DOHH2 (cell line): ENCODE measurements around the gene GALNT2.

ENCODE experiments used
- H3F3A ChIP-seq: fragments of 200-600 bp; sonication (generic), shearing (Covaris generic); 2 replicates; pipeline ENCODE4 v1.6.0; 2016; ENCODE audit warnings: antibody characterized with exemption, mild to moderate bottlenecking; ENCODE audit not compliant: control insufficient read depth, insufficient read depth
- H3K27ac ChIP-seq: fragments of 200-600 bp; sonication (generic); 2 replicates; pipeline ENCODE4 v1.5.1; 2014; ENCODE audit warnings: low read depth, mild to moderate bottlenecking, low read length, moderate library complexity
- H3K27me3 ChIP-seq: fragments of 200-600 bp; sonication (generic); 2 replicates; pipeline ENCODE4 v1.6.1; 2014; ENCODE audit warnings: mild to moderate bottlenecking, low read length, mixed read lengths; ENCODE audit not compliant: control insufficient read depth
- H3K36me3 ChIP-seq: fragments of 200-600 bp; sonication (generic); 2 replicates; pipeline ENCODE4 v1.6.1; 2014; ENCODE audit warnings: mild to moderate bottlenecking, low read length, moderate library complexity, mixed read lengths; ENCODE audit not compliant: control insufficient read depth
- H3K4me1 ChIP-seq: fragments of 200-600 bp; sonication (generic); 2 replicates; pipeline ENCODE4 v1.6.1; 2014; ENCODE audit warnings: mild to moderate bottlenecking, low read length, mixed read lengths; ENCODE audit not compliant: control insufficient read depth
- H3K4me2 ChIP-seq: fragments of 200-600 bp; sonication (generic); 2 replicates; pipeline ENCODE4 v1.6.0; 2014; ENCODE audit warnings: mild to moderate bottlenecking, low read length, moderate library complexity
- H3K4me3 ChIP-seq: fragments of 200-600 bp; sonication (generic); 2 replicates; pipeline ENCODE4 v1.5.1; 2014; ENCODE audit warnings: mild to moderate bottlenecking, low read length, mixed read lengths
- H3K79me2 ChIP-seq: fragments of 200-600 bp; sonication (generic); 2 replicates; pipeline ENCODE4 v1.6.1; 2014; ENCODE audit warnings: mild to moderate bottlenecking, low read length, mixed read lengths; ENCODE audit not compliant: control insufficient read depth
- H3K9me2 ChIP-seq: fragments of 200-600 bp; sonication (generic); replicated peaks from 2 replicates; pipeline ENCODE4 v1.6.1; 2014; ENCODE audit warnings: mild to moderate bottlenecking, low read length, mixed read lengths; ENCODE audit not compliant: control insufficient read depth
- H3K9me3 ChIP-seq: fragments of 200-600 bp; sonication (generic); 2 replicates; pipeline ENCODE4 v1.6.1; 2014; ENCODE audit warnings: antibody characterized with exemption, low read length, mixed read lengths; ENCODE audit not compliant: control insufficient read depth, insufficient read depth
- H4K20me1 ChIP-seq: fragments of 200-600 bp; sonication (generic); 2 replicates; pipeline ENCODE4 v1.6.0; 2014; ENCODE audit warnings: low read depth, mild to moderate bottlenecking, antibody characterized with exemption, low read length, moderate library complexity; ENCODE audit not compliant: control insufficient read depth, insufficient read depth
- CTCF ChIP-seq: fragments of 200-600 bp; sonication (generic); IDR thresholded peaks from one replicate; pipeline ENCODE4 v1.5.1; 2014; ENCODE audit warnings: antibody characterized with exemption, mild to moderate bottlenecking, low read depth, low read length; ENCODE audit not compliant: poor library complexity, severe bottlenecking
- EZH2phosphoT487 ChIP-seq: fragments of 200-600 bp; sonication (generic); IDR thresholded peaks from 2 replicates; pipeline ENCODE4 v1.6.1; 2017; ENCODE audit warnings: borderline replicate concordance, mild to moderate bottlenecking, antibody characterized with exemption, low read length, moderate library complexity, mixed read lengths

GALNT2 gene

GRCh38 chr1:230048922-230049321 is 18.1 kb upstream of the GALNT2 start:
- no peaks in the 10 kb centered on the region for H3K9me2 ChIP-seq
- no peaks in the 10 kb centered on the region for H3K79me2 ChIP-seq
- TF ChIP-seq CTCF (no peak), EZH2phosphoT487 (no peak)
- H3K9me3 ChIP-seq, result no peaks in the 10 kb centered on the region
- no peak overlapping the region for H3K4me3 ChIP-seq
- no peaks in the 10 kb centered on the region for H3F3A ChIP-seq
- no peaks in the 10 kb centered on the region for H4K20me1 ChIP-seq
- H3K27ac ChIP-seq, result no peak overlapping the region
- H3K4me1 ChIP-seq, result no peaks in the 10 kb centered on the region
- H3K4me2 ChIP-seq, result no peak overlapping the region
- H3K36me3 ChIP-seq, result no peaks in the 10 kb centered on the region
- peaks cover 24% of the 10 kb centered on the region for H3K27me3 ChIP-seq

GRCh38 chr1:230049731-230050130 is 17.3 kb upstream of the GALNT2 start:
- Histone ChIP-seq H3K36me3 (no peaks in the 10 kb centered on the region), H3K4me1 (no peaks in the 10 kb centered on the region), H3K9me2 (no peaks in the 10 kb centered on the region), H3K4me3 (no peak overlapping the region), H3K4me2 (no peak overlapping the region), H4K20me1 (no peaks in the 10 kb centered on the region), H3K27me3 (peaks cover 24% of the 10 kb centered on the region), H3F3A (no peaks in the 10 kb centered on the region), H3K27ac (no peak overlapping the region), H3K79me2 (no peaks in the 10 kb centered on the region), H3K9me3 (no peaks in the 10 kb centered on the region)
- no peak for TF ChIP-seq EZH2phosphoT487
- TF ChIP-seq CTCF, result no peak

GRCh38 chr1:230050973-230051735 is 15.9 kb upstream of the GALNT2 start:
- H3K4me3 ChIP-seq, result no peak overlapping the region
- no peaks in the 10 kb centered on the region for H3K9me2 ChIP-seq
- no peak overlapping the region for H3K27ac ChIP-seq
- H3K9me3 ChIP-seq, result no peaks in the 10 kb centered on the region
- peaks cover 36% of the 10 kb centered on the region for H3K27me3 ChIP-seq
- no peak overlapping the region for H3K4me2 ChIP-seq
- H4K20me1 ChIP-seq, result no peaks in the 10 kb centered on the region
- no peaks in the 10 kb centered on the region for H3K36me3 ChIP-seq
- no peaks in the 10 kb centered on the region for H3F3A ChIP-seq
- H3K4me1 ChIP-seq, result no peaks in the 10 kb centered on the region
- no peaks in the 10 kb centered on the region for H3K79me2 ChIP-seq
- no peak for TF ChIP-seq EZH2phosphoT487
- no peak for TF ChIP-seq CTCF
